ENCODE results near the gene FBXW9. TPM values are rescaled to one million over a fixed set of nuclear protein-coding genes. Genes with fewer than 3 reads are reported as not detected.

The FBXW9 gene
- total and polyA plus RNA-seq, 2 of the 13 experiments (the other 11 are each of a cell fraction or from before 2014, with no cell fraction given), result 5.7 to 6.1 TPM

GRCh38 chr19:12639901-12640613, 56.4 kb downstream of the FBXW9 start (continued):
- no peak for TF ChIP-seq MLXIP (CRISPR knock-in tag; IDR thresholded peaks at IDR 0.05; ENCODE audit: borderline replicate concordance)
- no peak for TF ChIP-seq HNRNPUL1 (IDR thresholded peaks at IDR 0.05; ENCODE audit: low read depth, low read length)
- no peak for TF ChIP-seq SMARCC2 (IDR thresholded peaks at IDR 0.05)
- TF ChIP-seq EZH2 (conservative IDR thresholded peaks at IDR 0.05; ENCODE audit: low read depth, low read length), result no peak
- TF ChIP-seq ZNF710 (CRISPR knock-in tag; IDR thresholded peaks at IDR 0.05; ENCODE audit: borderline replicate concordance), result no peak
- TF ChIP-seq ZSCAN29 (CRISPR knock-in tag; conservative IDR thresholded peaks at IDR 0.05), result 0 out of 2 replicates have a peak, but pooled peaks have one; percentile 53
- no peak for TF ChIP-seq ZNF878 (CRISPR knock-in tag; IDR thresholded peaks at IDR 0.05)
- TF ChIP-seq MXD4 (CRISPR knock-in tag; IDR thresholded peaks at IDR 0.05), result 0 out of 2 replicates have a peak, but pooled peaks have one; percentile 38
- no peak for TF ChIP-seq ZFP1 (CRISPR knock-in tag; IDR thresholded peaks at IDR 0.05)
- TF ChIP-seq MAF1 (CRISPR knock-in tag; IDR thresholded peaks at IDR 0.05; ENCODE audit: borderline replicate concordance), result no peak
- TF ChIP-seq ZXDC (CRISPR knock-in tag; IDR thresholded peaks at IDR 0.05), result no peak
- no peak for TF ChIP-seq ATRX (CRISPR knock-in tag; IDR thresholded peaks at IDR 0.05; ENCODE audit: borderline replicate concordance)
- TF ChIP-seq KDM3A (CRISPR knock-in tag; IDR thresholded peaks at IDR 0.05; ENCODE audit: low read depth), result 0 out of 2 replicates have a peak, but pooled peaks have one; percentile 51
- TF ChIP-seq ZNF816 (CRISPR knock-in tag; IDR thresholded peaks at IDR 0.05; ENCODE audit: borderline replicate concordance), result no peak
- no peak for TF ChIP-seq ZNF383 (CRISPR knock-in tag; IDR thresholded peaks at IDR 0.05; ENCODE audit: borderline replicate concordance)
- TF ChIP-seq ZNF317 (CRISPR knock-in tag; IDR thresholded peaks at IDR 0.05), result 0 out of 2 replicates have a peak, but pooled peaks have one; percentile 27
- 0 out of 2 replicates have a peak, but pooled peaks have one; percentile 23 for TF ChIP-seq NKX3-1 (CRISPR knock-in tag; IDR thresholded peaks at IDR 0.05)
- 0 out of 2 replicates have a peak, but pooled peaks have one; percentile 38 for TF ChIP-seq ESRRA (CRISPR knock-in tag; IDR thresholded peaks at IDR 0.05; ENCODE audit: low read depth)
- TF ChIP-seq ZNF724P (CRISPR knock-in tag; IDR thresholded peaks at IDR 0.05; ENCODE audit: borderline replicate concordance), result no peak
- TF ChIP-seq CREB3 (CRISPR knock-in tag; IDR thresholded peaks at IDR 0.05), result no peak
